Activated CD8-positive, alpha-beta memory T cell treated with anti-CD3 and anti-CD28 coated beads, Interleukin-2, amount 10 ng/mL, durations not matched to agents 7 days and 5 days (primary cell): Measurements from ENCODE around the gene ANKRD29. TPM values are rescaled to one million over a fixed set of nuclear protein-coding genes. Genes with fewer than 3 reads are reported as not detected.
"Not testable (repeated sequence)": the region's sequence is repeated elsewhere in the genome, so short reads cannot be mapped to it uniquely, and the experiment has no call there.

ENCODE experiments used
- ATAC-seq: fragments of 150-1000 bp; cut with Tn5 transposase; one replicate; pipeline ENCODE4 v1.10.0; 2021; ENCODE audit warnings: moderate library complexity
- CTCF ChIA-PET: fragments of 350-600 bp; sonication (Branson Sonifier 250); formaldehyde crosslinking; loops from one replicate; lab custom pipeline; 2021; ENCODE audit warnings: antibody characterized with exemption; lab: Charles Lee
- DNase-seq: peaks from one replicate; pipeline ENCODE4 v3.0.0-alpha.2; 2020
- H3K27ac Mint-ChIP-seq: one replicate; pipeline ENCODE4 v1.8.0; 2021; ENCODE audit warnings: mild to moderate bottlenecking, mixed read lengths
- H3K27me3 Mint-ChIP-seq: one replicate; pipeline ENCODE4 v1.8.0; 2021; ENCODE audit warnings: mixed read lengths
- H3K36me3 Mint-ChIP-seq: one replicate; pipeline ENCODE4 v1.8.0; 2021; ENCODE audit warnings: mild to moderate bottlenecking, mixed read lengths
- H3K4me1 Mint-ChIP-seq: one replicate; pipeline ENCODE4 v1.8.0; 2021; ENCODE audit warnings: mixed read lengths
- H3K4me3 Mint-ChIP-seq: one replicate; pipeline ENCODE4 v1.8.0; 2021; ENCODE audit warnings: mild to moderate bottlenecking, moderate library complexity, mixed read lengths
- H3K9me3 Mint-ChIP-seq: one replicate; pipeline ENCODE4 v1.8.0; 2022; ENCODE audit warnings: low read depth, mixed read lengths
- total RNA-seq, 2 experiments: library from RNA; stranded (reverse); gene quantifications; one replicate each; pipeline ENCODE4 v1.2.3, GENCODE V29; 2021

The ANKRD29 gene
- total RNA-seq, 2 experiments from 2014 or later, result not detected

GRCh38 chr18:23567671-23568070 is 95.0 kb downstream of the ANKRD29 start:
- Mint-ChIP-seq H3K9me3 (no peaks in the 10 kb centered on the region), H3K27me3 (no peaks in the 10 kb centered on the region), H3K36me3 (peaks cover 53% of the 10 kb centered on the region), H3K4me1 (peaks cover 25% of the 10 kb centered on the region), H3K27ac (no peak overlapping the region), H3K4me3 (no peak overlapping the region)
- ATAC-seq (no peak), DNase-seq (no peak)
- CTCF ChIA-PET, result interaction anchor here (1.3 kb wide), 2 partner anchors 14 to 18 kb away, joined by 5 read pairs; no protein-coding TSS in a partner anchor

- H3K36me3 Mint-ChIP-seq, result peaks cover 57% of the 10 kb centered on the region
These were observed 96.7 kb downstream of the ANKRD29 start for GRCh38 chr18:23565916-23566547.

GRCh38 chr18:23563377-23564043 is 99.2 kb downstream of the ANKRD29 start:
- H3K9me3 Mint-ChIP-seq, result no peaks in the 10 kb centered on the region
- peaks cover 15% of the 10 kb centered on the region for H3K4me1 Mint-ChIP-seq
- peak overlapping the region; percentile 48 for H3K27ac Mint-ChIP-seq
- no peak overlapping the region for H3K4me3 Mint-ChIP-seq
- H3K27me3 Mint-ChIP-seq, result no peaks in the 10 kb centered on the region
- H3K36me3 Mint-ChIP-seq, result peaks cover 52% of the 10 kb centered on the region
- DNase-seq (no peak), ATAC-seq (peak; percentile 81)
- CTCF ChIA-PET, result interaction anchor here (2.0 kb wide), 1 partner anchor 47 kb away, joined by 6 read pairs; no protein-coding TSS in a partner anchor

More at GRCh38 chr18:23565916-23566547, 96.7 kb downstream of the ANKRD29 start:
- DNase-seq (no peak), ATAC-seq (no peak)
- no peaks in the 10 kb centered on the region for H3K27me3 Mint-ChIP-seq
- CTCF ChIA-PET, result interaction anchor here (1.3 kb wide), 1 partner anchor 12 kb away, joined by 5 read pairs; no protein-coding TSS in a partner anchor
- no peaks in the 10 kb centered on the region for H3K9me3 Mint-ChIP-seq
- no peak overlapping the region for H3K27ac Mint-ChIP-seq
- H3K4me3 Mint-ChIP-seq, result no peak overlapping the region
- H3K4me1 Mint-ChIP-seq, result peaks cover 20% of the 10 kb centered on the region

- CTCF ChIA-PET, result no interaction called here
These were observed 102.5 kb downstream of the ANKRD29 start for GRCh38 chr18:23560186-23560585.

GRCh38 chr18:23557511-23557910 is 105.2 kb downstream of the ANKRD29 start:
- not testable (repeated sequence) for H3K27ac Mint-ChIP-seq, H3K27me3 Mint-ChIP-seq, H3K4me1 Mint-ChIP-seq, H3K4me3 Mint-ChIP-seq, H3K9me3 Mint-ChIP-seq, DNase-seq, ATAC-seq
- H3K36me3 Mint-ChIP-seq, result peaks cover 48% of the 10 kb centered on the region
- CTCF ChIA-PET, result interaction anchor here (1.4 kb wide), 1 partner anchor 41 kb away, joined by 4 read pairs; no protein-coding TSS in a partner anchor

More at GRCh38 chr18:23560186-23560585, 102.5 kb downstream of the ANKRD29 start:
- ATAC-seq (no peak), DNase-seq (no peak)
- Mint-ChIP-seq H3K4me1 (peaks cover 15% of the 10 kb centered on the region), H3K27ac (no peak overlapping the region), H3K4me3 (no peak overlapping the region), H3K9me3 (no peaks in the 10 kb centered on the region), H3K27me3 (no peaks in the 10 kb centered on the region), H3K36me3 (peaks cover 43% of the 10 kb centered on the region)

GRCh38 chr18:23556145-23556780 is 106.4 kb downstream of the ANKRD29 start:
- H3K4me1 Mint-ChIP-seq, result no peaks in the 10 kb centered on the region
- peaks cover 54% of the 10 kb centered on the region for H3K36me3 Mint-ChIP-seq
- DNase-seq (no peak), ATAC-seq (no peak)
- H3K27ac Mint-ChIP-seq, result no peak overlapping the region
- CTCF ChIA-PET, result interaction anchor here (0.5 kb wide), 1 partner anchor 159 kb away, joined by 3 read pairs; no protein-coding TSS in a partner anchor
- H3K27me3 Mint-ChIP-seq, result no peaks in the 10 kb centered on the region
- H3K9me3 Mint-ChIP-seq, result no peaks in the 10 kb centered on the region
- H3K4me3 Mint-ChIP-seq, result no peak overlapping the region

GRCh38 chr18:23553887-23554286 is 108.8 kb downstream of the ANKRD29 start:
- no peak for DNase-seq
- Mint-ChIP-seq H3K27me3 (no peaks in the 10 kb centered on the region), H3K4me3 (no peak overlapping the region), H3K36me3 (peaks cover 42% of the 10 kb centered on the region), H3K9me3 (no peaks in the 10 kb centered on the region), H3K4me1 (no peaks in the 10 kb centered on the region), H3K27ac (no peak overlapping the region)
- CTCF ChIA-PET, result interaction anchor here (1.4 to 1.7 kb wide), 3 partner anchors 13 to 39 kb away, joined by 3 to 5 read pairs (median 4); no protein-coding TSS in a partner anchor
- no peak for ATAC-seq

GRCh38 chr18:23552505-23552904 is 110.2 kb downstream of the ANKRD29 start:
- peaks cover 40% of the 10 kb centered on the region for H3K36me3 Mint-ChIP-seq
- CTCF ChIA-PET, result interaction anchor here (0.9 to 2.2 kb wide), 3 partner anchors 35 to 56 kb away, joined by 3 to 6 read pairs (median 4); no protein-coding TSS in a partner anchor
- ATAC-seq, result no peak
- H3K4me1 Mint-ChIP-seq, result no peaks in the 10 kb centered on the region
- no peak overlapping the region for H3K27ac Mint-ChIP-seq
- no peaks in the 10 kb centered on the region for H3K27me3 Mint-ChIP-seq
- H3K4me3 Mint-ChIP-seq, result no peak overlapping the region
- H3K9me3 Mint-ChIP-seq, result no peaks in the 10 kb centered on the region
- DNase-seq, result no peak

GRCh38 chr18:23551978-23552377 is 110.7 kb downstream of the ANKRD29 start:
- Mint-ChIP-seq H3K4me1 (no peaks in the 10 kb centered on the region), H3K9me3 (no peaks in the 10 kb centered on the region), H3K27me3 (no peaks in the 10 kb centered on the region), H3K4me3 (no peak overlapping the region), H3K36me3 (peaks cover 38% of the 10 kb centered on the region), H3K27ac (no peak overlapping the region)
- CTCF ChIA-PET, result interaction anchor here (1.7 to 2.2 kb wide), 2 partner anchors 35 to 36 kb away, joined by 4 to 6 read pairs; no protein-coding TSS in a partner anchor
- ATAC-seq, result no peak
- no peak for DNase-seq

- H3K27me3 Mint-ChIP-seq, result no peaks in the 10 kb centered on the region
- peaks cover 2% of the 10 kb centered on the region for H3K4me1 Mint-ChIP-seq
- no peak for DNase-seq
- H3K36me3 Mint-ChIP-seq, result peaks cover 37% of the 10 kb centered on the region
- no peak overlapping the region for H3K4me3 Mint-ChIP-seq
- no peak overlapping the region for H3K27ac Mint-ChIP-seq
- no peak for ATAC-seq
- H3K9me3 Mint-ChIP-seq, result no peaks in the 10 kb centered on the region
- CTCF ChIA-PET, result interaction anchor here (0.7 kb wide), 1 partner anchor 54 kb away, joined by 3 read pairs; no protein-coding TSS in a partner anchor
These were observed 111.8 kb downstream of the ANKRD29 start for GRCh38 chr18:23550898-23551297.

Other genes starting within 250 kb of the ANKRD29 start
- 10 to 100 TPM; 47.9 to 63.4 TPM for gene RIOK3, start 209.6 kb downstream of the ANKRD29 start, total RNA-seq
- gene RMC1, start 159.4 kb downstream of the ANKRD29 start, total RNA-seq, result 10 to 100 TPM; 48.7 to 51.7 TPM
- gene NPC1, start 76.4 kb downstream of the ANKRD29 start, total RNA-seq, result 10 to 100 TPM; 36.1 to 37.4 TPM
- under 1 TPM in 1 of 2 experiments, not detected in 1; 0.23 TPM for gene LAMA3, start 26.5 kb upstream of the ANKRD29 start, total RNA-seq